ENCODE results near the gene ID2. TPM values are rescaled to one million over a fixed set of nuclear protein-coding genes. Genes with fewer than 3 reads are reported as not detected.

ID2 gene
- total and polyA plus RNA-seq, 4 donors, result 149 to 488 (median 245) TPM

DNA sequence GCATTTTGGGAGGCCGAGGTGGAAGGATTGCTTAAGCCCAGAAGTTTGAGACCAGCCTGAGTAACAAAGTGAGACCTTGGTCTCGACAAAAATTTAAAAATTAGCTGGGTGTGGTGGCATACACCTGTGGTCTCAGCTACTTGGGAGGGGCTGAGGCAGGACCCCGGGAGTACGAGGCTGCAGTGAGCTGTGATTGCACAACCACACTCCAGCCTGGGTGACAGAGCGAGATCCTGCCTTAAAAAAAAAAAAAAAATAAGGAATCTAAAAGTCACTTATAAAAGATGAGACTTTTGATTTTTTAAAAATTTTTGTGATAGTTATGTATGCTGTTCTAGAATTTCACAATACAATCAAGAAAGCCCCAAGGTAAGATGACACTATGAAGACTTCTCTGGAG is 33.1 kb downstream of the ID2 start:
- no peaks in the 10 kb centered on the region for H3K9me3 ChIP-seq (ENCODE audit: control insufficient read depth in 4 of 4, low read length in 3 of 4)
- no peak overlapping the region for H3K9ac ChIP-seq (ENCODE audit: low read depth in 1 of 2, low read length in 2 of 2)
- no peak overlapping the region for H3K4me3 ChIP-seq (ENCODE audit: low read depth in 1 of 3, low read length in 3 of 3)
- H3K4me1 ChIP-seq (ENCODE audit: control insufficient read depth in 4 of 4, insufficient read depth in 4 of 4, low read length in 3 of 4), result no peaks in the 10 kb centered on the region
- no peak for DNase-seq (ENCODE audit: low spot score)
- peaks cover 0 to 3% (median 0%) of the 10 kb centered on the region in 4 donors for H3K27me3 ChIP-seq (ENCODE audit: control insufficient read depth in 4 of 4, insufficient read depth in 4 of 4, low read length in 3 of 4)
- H3K36me3 ChIP-seq (ENCODE audit: control insufficient read depth in 4 of 4, insufficient read depth in 3 of 4, low read depth in 1 of 4, low read length in 3 of 4), result no peaks in the 10 kb centered on the region
- H3K27ac ChIP-seq (ENCODE audit: low read depth in 1 of 2, low read length in 2 of 2), result no peak overlapping the region
- TF ChIP-seq, protein P1, sequence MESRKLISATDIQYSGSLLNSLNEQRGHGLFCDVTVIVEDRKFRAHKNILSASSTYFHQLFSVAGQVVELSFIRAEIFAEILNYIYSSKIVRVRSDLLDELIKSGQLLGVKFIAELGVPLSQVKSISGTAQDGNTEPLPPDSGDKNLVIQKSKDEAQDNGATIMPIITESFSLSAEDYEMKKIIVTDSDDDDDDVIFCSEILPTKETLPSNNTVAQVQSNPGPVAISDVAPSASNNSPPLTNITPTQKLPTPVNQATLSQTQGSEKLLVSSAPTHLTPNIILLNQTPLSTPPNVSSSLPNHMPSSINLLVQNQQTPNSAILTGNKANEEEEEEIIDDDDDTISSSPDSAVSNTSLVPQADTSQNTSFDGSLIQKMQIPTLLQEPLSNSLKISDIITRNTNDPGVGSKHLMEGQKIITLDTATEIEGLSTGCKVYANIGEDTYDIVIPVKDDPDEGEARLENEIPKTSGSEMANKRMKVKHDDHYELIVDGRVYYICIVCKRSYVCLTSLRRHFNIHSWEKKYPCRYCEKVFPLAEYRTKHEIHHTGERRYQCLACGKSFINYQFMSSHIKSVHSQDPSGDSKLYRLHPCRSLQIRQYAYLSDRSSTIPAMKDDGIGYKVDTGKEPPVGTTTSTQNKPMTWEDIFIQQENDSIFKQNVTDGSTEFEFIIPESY (IDR thresholded peaks at IDR 0.05), result no peak
- TF ChIP-seq, protein P2, sequence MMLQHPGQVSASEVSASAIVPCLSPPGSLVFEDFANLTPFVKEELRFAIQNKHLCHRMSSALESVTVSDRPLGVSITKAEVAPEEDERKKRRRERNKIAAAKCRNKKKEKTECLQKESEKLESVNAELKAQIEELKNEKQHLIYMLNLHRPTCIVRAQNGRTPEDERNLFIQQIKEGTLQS (IDR thresholded peaks at IDR 0.05), result no peak
- TF ChIP-seq FOXA1 (IDR thresholded peaks at IDR 0.05) (no peak), GABPA (IDR thresholded peaks at IDR 0.05 in 1 of 2, conservative IDR thresholded peaks at IDR 0.05 in 1 of 2) (no peak)
- WGBS, result 93% methylated on average over 5 of the region's 5 CpGs

DNA sequence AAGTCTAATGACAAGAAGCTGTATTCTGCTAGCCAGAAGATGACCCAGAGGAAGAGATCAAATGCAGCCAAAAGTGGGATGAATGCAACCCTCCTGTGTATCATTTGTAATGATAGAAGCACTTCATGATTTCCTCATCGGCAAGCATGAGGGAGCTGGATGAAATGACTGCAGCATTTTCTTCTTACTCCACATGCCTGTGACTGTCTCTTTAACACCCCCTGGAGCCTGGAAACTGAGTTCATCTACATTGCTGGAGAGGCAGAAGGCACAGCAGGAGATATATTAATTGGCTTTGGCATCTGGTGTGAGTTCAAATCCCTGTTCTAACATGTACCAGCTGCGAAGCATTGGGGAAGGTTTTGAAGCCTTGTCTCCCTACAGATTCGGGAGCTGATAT is 37.7 kb downstream of the ID2 start:
- TF ChIP-seq EGR1 (IDR thresholded peaks at IDR 0.05; ENCODE audit: low read depth in 2 of 2), result no peak
- no peak for TF ChIP-seq HNF4G (IDR thresholded peaks at IDR 0.05)
- no peak for TF ChIP-seq RAD21 (IDR thresholded peaks at IDR 0.05)
- TF ChIP-seq FOXA2 (IDR thresholded peaks at IDR 0.05), result no peak
- TF ChIP-seq, protein P3, sequence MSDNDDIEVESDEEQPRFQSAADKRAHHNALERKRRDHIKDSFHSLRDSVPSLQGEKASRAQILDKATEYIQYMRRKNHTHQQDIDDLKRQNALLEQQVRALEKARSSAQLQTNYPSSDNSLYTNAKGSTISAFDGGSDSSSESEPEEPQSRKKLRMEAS (IDR thresholded peaks at IDR 0.05), result no peak
- no peak for TF ChIP-seq JUND (IDR thresholded peaks at IDR 0.05)
- TF ChIP-seq HNF4A (conservative IDR thresholded peaks at IDR 0.05), result no peak
- TF ChIP-seq, protein P1 (IDR thresholded peaks at IDR 0.05), result no peak
- TF ChIP-seq FOXA1 (IDR thresholded peaks at IDR 0.05), result no peak
- TF ChIP-seq NR2F2 (IDR thresholded peaks at IDR 0.05), result no peak
- TF ChIP-seq, protein P2 (IDR thresholded peaks at IDR 0.05), result no peak
- TF ChIP-seq GABPA (IDR thresholded peaks at IDR 0.05 in 1 of 2, conservative IDR thresholded peaks at IDR 0.05 in 1 of 2), result no peak
- no peak for TF ChIP-seq YY1 (IDR thresholded peaks at IDR 0.05)
- TF ChIP-seq, protein P4, sequence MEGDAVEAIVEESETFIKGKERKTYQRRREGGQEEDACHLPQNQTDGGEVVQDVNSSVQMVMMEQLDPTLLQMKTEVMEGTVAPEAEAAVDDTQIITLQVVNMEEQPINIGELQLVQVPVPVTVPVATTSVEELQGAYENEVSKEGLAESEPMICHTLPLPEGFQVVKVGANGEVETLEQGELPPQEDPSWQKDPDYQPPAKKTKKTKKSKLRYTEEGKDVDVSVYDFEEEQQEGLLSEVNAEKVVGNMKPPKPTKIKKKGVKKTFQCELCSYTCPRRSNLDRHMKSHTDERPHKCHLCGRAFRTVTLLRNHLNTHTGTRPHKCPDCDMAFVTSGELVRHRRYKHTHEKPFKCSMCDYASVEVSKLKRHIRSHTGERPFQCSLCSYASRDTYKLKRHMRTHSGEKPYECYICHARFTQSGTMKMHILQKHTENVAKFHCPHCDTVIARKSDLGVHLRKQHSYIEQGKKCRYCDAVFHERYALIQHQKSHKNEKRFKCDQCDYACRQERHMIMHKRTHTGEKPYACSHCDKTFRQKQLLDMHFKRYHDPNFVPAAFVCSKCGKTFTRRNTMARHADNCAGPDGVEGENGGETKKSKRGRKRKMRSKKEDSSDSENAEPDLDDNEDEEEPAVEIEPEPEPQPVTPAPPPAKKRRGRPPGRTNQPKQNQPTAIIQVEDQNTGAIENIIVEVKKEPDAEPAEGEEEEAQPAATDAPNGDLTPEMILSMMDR (IDR thresholded peaks at IDR 0.05; ENCODE audit: low read depth, low read length, missing input control), result no peak
- no peak for TF ChIP-seq TAF1 (conservative IDR thresholded peaks at IDR 0.05)
- no peak for TF ChIP-seq SP1 (IDR thresholded peaks at IDR 0.05)
- H3K4me3 ChIP-seq (ENCODE audit: low read depth in 1 of 3, low read length in 3 of 3), result no peak overlapping the region
- H3K27ac ChIP-seq (ENCODE audit: low read depth in 1 of 2, low read length in 2 of 2), result no peak overlapping the region
- 93% methylated on average over 3 of the region's 3 CpGs for WGBS
- DNase-seq (ENCODE audit: low spot score), result no peak
- H3K36me3 ChIP-seq (ENCODE audit: control insufficient read depth in 4 of 4, insufficient read depth in 3 of 4, low read depth in 1 of 4, low read length in 3 of 4), result no peaks in the 10 kb centered on the region
- no peaks in the 10 kb centered on the region for H3K4me1 ChIP-seq (ENCODE audit: control insufficient read depth in 4 of 4, insufficient read depth in 4 of 4, low read length in 3 of 4)
- peaks cover 0 to 3% (median 0%) of the 10 kb centered on the region in 4 donors for H3K27me3 ChIP-seq (ENCODE audit: control insufficient read depth in 4 of 4, insufficient read depth in 4 of 4, low read length in 3 of 4)
- H3K9ac ChIP-seq (ENCODE audit: low read depth in 1 of 2, low read length in 2 of 2), result no peak overlapping the region
- no peaks in the 10 kb centered on the region for H3K9me3 ChIP-seq (ENCODE audit: control insufficient read depth in 4 of 4, low read length in 3 of 4)
